Smooth muscle cell of bladder (primary cell): ENCODE data around the gene VPS13C. TPM values are rescaled to one million over a fixed set of nuclear protein-coding genes. Genes with fewer than 3 reads are reported as not detected.

Source experiments
- total RNA-seq: library from RNA; depleted of rRNA; stranded (reverse); fragments of >200 nt; gene quantifications from 2 replicates; pipeline ENCODE4 v1.2.3, GENCODE V29; 2014

Gene VPS13C
- 56.9 and 62.4 TPM in 2 replicates for total RNA-seq

GRCh38 chr15:62060113-62060895 lies at the start of gene VPS13C:
VPS13C (minus strand) TSS chr15:62060447; CDS start chr15:62060374, 73 bp downstream.

GRCh38 chr15:62066663-62067447 lies 6.6 kb upstream of the VPS13C start, which contains the start of gene C2CD4A:
C2CD4A (plus strand) TSS chr15:62066977; CDS start chr15:62067614, 637 bp downstream.

Other genes with a start within 250 kb of the VPS13C start
- gene C2CD4A, start 6.5 kb upstream of the VPS13C start, total RNA-seq: not detected in 2 replicates
- gene C2CD4B, start 104.8 kb upstream of the VPS13C start, total RNA-seq: 0.28 TPM in 1 of 2 replicates, not detected in the other